K562 (cell line): ENCODE data around the gene GJC2. TPM values are rescaled to one million over a fixed set of nuclear protein-coding genes. Genes with fewer than 3 reads are reported as not detected.

ENCODE experiments used
- ATAC-seq: fragments of 200-7000 bp; cut with Tn5 transposase; 3 replicates; pipeline ENCODE4 v1.9.1; 2020; ENCODE audit warnings: moderate library complexity
- BruUV-seq: library from RNA; stranded (reverse); fragments of 400-500 nt; replicated peaks from 2 replicates; lab custom pipeline; 2021; lab: Mats Ljungman, UMichigan
- CTCF ChIA-PET: fragments of 300-600 bp; formaldehyde crosslinking; extraction: SDS; loops from one replicate; lab custom pipeline; 2021; ENCODE audit warnings: low intra/inter-chr PET ratio; lab: Yijun Ruan, JAX
- POLR2A ChIA-PET: fragments of 300-600, 350-650 bp; sonication (Branson Sonifier 250); formaldehyde crosslinking; extraction: SDS; loops from one replicate; lab custom pipeline; 2021; ENCODE audit warnings: antibody characterized with exemption, inconsistent platforms; lab: Yijun Ruan, JAX
- DNase-seq, 4 experiments: peaks; one replicate each; pipeline versions ENCODE4 v3.0.0 to v3.0.0-alpha.2; 2011 to 2018; ENCODE audit warnings: low spot score in 3 of 4, mixed read lengths in 3 of 4; ENCODE audit errors: extremely low read depth in 1 of 4
- FAIRE-seq: peaks from 2 replicates; lab custom pipeline; 2011; peaks lifted over from hg19 to GRCh38; lab: Jason Lieb, UNC
- H2AFZ ChIP-seq: 2 replicates; pipeline ENCODE4 v1.6.0; 2011; ENCODE audit warnings: low read depth, low read length, control low read depth, inconsistent platforms
- H3K27ac ChIP-seq: fragments of 200-600 bp; 3 replicates; pipeline ENCODE4 v1.8.0; 2011; ENCODE audit warnings: low read depth, mild to moderate bottlenecking, control low read depth, inconsistent platforms, low read length, moderate library complexity, mixed read lengths; ENCODE audit errors: extremely low read depth
- H3K27me3 ChIP-seq, 2 experiments: fragments of 300-600 bp in 1 of 2; 2 replicates in 1 of 2; 3 replicates in 1 of 2; pipeline versions ENCODE4 v1.6.0 to v1.8.0; 2011; ENCODE audit warnings: inconsistent platforms in 2 of 2, low read length in 2 of 2, mild to moderate bottlenecking in 1 of 2, mixed read lengths in 1 of 2, moderate library complexity in 1 of 2; ENCODE audit not compliant: control insufficient read depth in 2 of 2, insufficient read depth in 2 of 2
- H3K36me3 ChIP-seq: fragments of 300-600 bp; 3 replicates; pipeline ENCODE4 v1.8.0; 2011; ENCODE audit warnings: mild to moderate bottlenecking, low read length, inconsistent platforms; ENCODE audit not compliant: control insufficient read depth, insufficient read depth
- H3K4me1 ChIP-seq, 2 experiments: fragments of 200-600 bp in 1 of 2; replicated peaks in 1 of 2; 2 replicates in 1 of 2; 3 replicates in 1 of 2; pipeline versions ENCODE4 v1.5.1 to v1.8.0; 2011; ENCODE audit warnings: inconsistent platforms in 2 of 2, low read length in 2 of 2, mild to moderate bottlenecking in 1 of 2, mixed read lengths in 1 of 2, moderate library complexity in 1 of 2; ENCODE audit not compliant: control insufficient read depth in 2 of 2, insufficient read depth in 2 of 2
- H3K4me2 ChIP-seq: 2 replicates; pipeline ENCODE4 v1.6.1; 2011; ENCODE audit warnings: low read length, control low read depth, inconsistent platforms, mixed read lengths; ENCODE audit not compliant: insufficient read depth
- H3K4me3 ChIP-seq: fragments of 200-600 bp; sonication (generic), shearing (Covaris generic); 2 replicates; pipeline ENCODE4 v1.5.1; 2016; ENCODE audit warnings: control low read depth, inconsistent platforms
- H3K79me2 ChIP-seq: fragments of 200-600 bp; 3 replicates; pipeline ENCODE4 v1.8.0; 2011; ENCODE audit warnings: low read length, inconsistent platforms; ENCODE audit not compliant: control insufficient read depth, insufficient read depth
- H3K9ac ChIP-seq, 2 experiments: 2 replicates each; pipeline versions ENCODE4 v1.6.0 to v1.6.1; 2011; ENCODE audit warnings: low read depth in 2 of 2, low read length in 2 of 2, control low read depth in 1 of 2, inconsistent platforms in 1 of 2, mild to moderate bottlenecking in 1 of 2, mixed read lengths in 1 of 2; ENCODE audit not compliant: insufficient read depth in 1 of 2
- H3K9me1 ChIP-seq: one replicate; pipeline ENCODE4 v1.6.0; 2011; ENCODE audit warnings: inconsistent platforms, mild to moderate bottlenecking, low read length, moderate library complexity; ENCODE audit not compliant: control insufficient read depth, insufficient read depth
- H3K9me3 ChIP-seq: replicated peaks from 2 replicates; pipeline ENCODE4 v1.5.1; 2011; ENCODE audit warnings: low read depth, low read length, inconsistent platforms; ENCODE audit not compliant: control insufficient read depth, insufficient read depth
- H4K20me1 ChIP-seq: replicated peaks from 2 replicates; pipeline ENCODE4 v1.6.1; 2011; ENCODE audit warnings: low read length, inconsistent platforms, mixed read lengths; ENCODE audit not compliant: control insufficient read depth, insufficient read depth
- BCOR ChIP-seq: fragments of 450-650 bp; IDR thresholded peaks from 2 replicates; pipeline ENCODE4 v1.6.1; 2016
- GATAD2B ChIP-seq: fragments of 450-650 bp; IDR thresholded peaks from 2 replicates; pipeline ENCODE4 v1.6.1; 2017; ENCODE audit warnings: mild to moderate bottlenecking, borderline replicate concordance
- HLTF ChIP-seq: fragments of 450-650 bp; IDR thresholded peaks from 2 replicates; pipeline ENCODE4 v1.6.1; 2016
- HMGN3 ChIP-seq: IDR thresholded peaks from 2 replicates; pipeline ENCODE4 v1.6.1; 2011; ENCODE audit warnings: borderline replicate concordance, low read depth, mild to moderate bottlenecking, mixed read lengths, low read length; ENCODE audit not compliant: insufficient read length; ENCODE audit errors: extremely low read depth
- SMARCE1 ChIP-seq: fragments of 450-650 bp; IDR thresholded peaks from 2 replicates; pipeline ENCODE4 v1.7.1; 2016; ENCODE audit warnings: mild to moderate bottlenecking
- ZNF778 ChIP-seq: fragments of 450-650 bp; formaldehyde crosslinking; IDR thresholded peaks from 2 replicates; pipeline ENCODE4 v1.4.0; 2020; ENCODE audit warnings: mild to moderate bottlenecking, moderate library complexity
- WGBS: fragments of 100-300 bp; shearing (Covaris generic); methylation state at CpG from one replicate; pipeline ENCODE4 v1.1.6; 2016; ENCODE audit warnings: low coverage, mixed read lengths; ENCODE audit not compliant: insufficient coverage; ENCODE audit errors: missing lambda C conversion rate; 5-methylcytosine and 5-hydroxymethylcytosine counted together
- in situ Hi-C: fragments of 300-500 bp; cut with MboI; formaldehyde crosslinking; loops from 4 replicates; pipeline ENCODE4 v1.15.0; 2018; ENCODE audit warnings: inconsistent platforms, mixed read lengths
- intact Hi-C: fragments of 100-400 bp; cut with micrococcal nuclease; formaldehyde crosslinking; loops from 2 replicates; pipeline ENCODE4 v1.14.2; 2022
- polyA plus RNA-seq, 8 experiments: library from polyadenylated mRNA; depleted of rRNA in 4 of 8; stranded (reverse) in 5 of 8; unstranded in 3 of 8; fragments of >200 nt; fragmentation: Nextera tagmentation in 2 of 8; fragmentation: Illumina TruSeq in 1 of 8; extraction: Ambion mirVana in 2 of 8; extraction: Trizol in 1 of 8; gene quantifications; 2 replicates each; pipeline versions ENCODE4 v1.2.1 to v1.2.3, GENCODE V29; 2011 to 2014; ENCODE audit warnings: inconsistent platforms in 1 of 8, missing spikeins in 1 of 8
- total RNA-seq, 7 experiments: library from RNA; depleted of rRNA in 6 of 7; stranded (reverse); fragments of >200 nt in 6 of 7; fragmentation: Illumina TruSeq in 2 of 7; extraction: Trizol in 2 of 7; gene quantifications; 2 replicates each; pipeline versions ENCODE4 v1.2.1 to v1.2.3, GENCODE V29; 2011 to 2021; ENCODE audit warnings: low replicate concordance in 1 of 7
- TF ChIP-seq, protein P1 (sequence below): sonication (generic); formaldehyde crosslinking; IDR thresholded peaks from 2 replicates; pipeline ENCODE4 v1.8.0; 2022; ENCODE audit warnings: mild to moderate bottlenecking, missing genetic modification reagents
- TF ChIP-seq, protein P2 (sequence below), 2 experiments: fragments of 450-650 bp in 1 of 2; sonication (generic) in 1 of 2; formaldehyde crosslinking in 1 of 2; IDR thresholded peaks; 2 replicates each; pipeline versions ENCODE4 v1.7.1 to v1.9.0; 2016 to 2022; ENCODE audit warnings: inconsistent platforms in 1 of 2, mild to moderate bottlenecking in 1 of 2, missing genetic modification reagents in 1 of 2

The GJC2 gene
- total and polyA plus RNA-seq, 9 of the 15 experiments (the other 6 are each of a cell fraction or from before 2014, with no cell fraction given) = 0.03 to 0.62 (median 0.11) TPM; not detected in 2

DNA sequence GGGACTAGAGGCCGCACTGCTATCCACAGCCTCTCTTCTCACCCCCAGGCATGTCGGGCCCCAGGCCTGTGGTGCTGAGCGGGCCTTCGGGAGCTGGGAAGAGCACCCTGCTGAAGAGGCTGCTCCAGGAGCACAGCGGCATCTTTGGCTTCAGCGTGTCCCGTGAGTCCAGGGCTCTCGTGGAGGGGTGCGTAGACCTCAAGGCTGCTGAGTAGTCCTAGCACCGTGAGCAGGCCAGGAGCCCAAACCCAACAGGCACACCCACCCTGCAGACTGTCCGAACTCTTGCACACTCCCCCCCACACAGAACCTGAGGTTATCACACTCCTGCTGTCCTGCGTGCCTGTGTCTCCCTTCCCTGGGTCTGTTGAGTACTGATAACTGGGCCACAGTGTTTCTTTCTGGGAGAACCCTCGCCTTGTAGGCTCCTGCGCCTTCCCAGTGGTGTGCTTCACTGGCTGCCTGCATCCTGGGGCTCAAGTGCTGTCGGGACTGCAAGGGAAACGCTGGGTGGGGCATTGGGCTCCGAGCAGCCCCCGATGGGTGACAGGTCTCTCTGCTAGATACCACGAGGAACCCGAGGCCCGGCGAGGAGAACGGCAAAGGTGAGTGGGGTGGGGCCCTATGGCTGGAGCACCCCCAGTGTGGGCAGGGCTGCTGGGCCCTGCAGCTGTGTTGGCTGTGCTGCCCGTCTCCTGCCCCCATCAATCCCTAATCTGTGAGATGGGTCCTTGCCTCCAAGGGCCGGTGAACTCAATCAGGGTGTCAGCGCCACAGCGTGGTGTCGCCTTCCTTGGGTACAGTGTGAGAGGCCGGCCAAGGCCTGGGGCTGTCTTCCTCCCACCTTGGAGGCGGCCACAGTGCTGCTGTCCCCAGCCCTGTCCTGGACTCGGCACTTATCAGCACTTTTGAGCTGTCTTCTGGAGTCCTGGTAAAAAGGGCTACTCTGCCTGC lies 4.0 kb upstream of the GJC2 start:
- Histone ChIP-seq H3K79me2 (peaks cover 90% of the 10 kb centered on the region), H3K27ac (peak overlapping the region; percentile 58), H3K4me2 (peak overlapping the region; percentile 74), H3K9me3 (no peaks in the 10 kb centered on the region), H3K9me1 (peaks cover 24% of the 10 kb centered on the region), H3K36me3 (peaks cover 63% of the 10 kb centered on the region; the same call in 2 of the 3 replicates), H4K20me1 (peaks cover 66% of the 10 kb centered on the region), H3K4me3 (no peak overlapping the region), H3K9ac (peak overlapping the region; percentile 37 to 86; a peak in 3 of 4 replicates), H2AFZ (no peak overlapping the region), H3K4me1 (peaks cover 70 to 99% of the 10 kb centered on the region in 2 experiments), H3K27me3 (no peaks in the 10 kb centered on the region)
- intact Hi-C loops (loop anchor here (1.0 kb wide), 1 partner anchor 19 kb away; no protein-coding TSS in a partner anchor), in situ Hi-C loops (no loop called here)
- BruUV-seq = no TSS peak
- ATAC-seq = peak; percentile 62
- FAIRE-seq = peak; percentile 99
- peak; percentile 69 to 97 (median 84) for DNase-seq
- ChIA-PET CTCF (no interaction called here), POLR2A (interaction anchor here (0.7 to 6.0 kb wide), 10 partner anchors 8 to 313 kb away, joined by 3 to 47 read pairs (median 4); partner anchors contain the start of genes ARF1 and IBA57)
- WGBS = 15% methylated on average over 31 of the region's 31 CpGs
- TF ChIP-seq, protein P1, sequence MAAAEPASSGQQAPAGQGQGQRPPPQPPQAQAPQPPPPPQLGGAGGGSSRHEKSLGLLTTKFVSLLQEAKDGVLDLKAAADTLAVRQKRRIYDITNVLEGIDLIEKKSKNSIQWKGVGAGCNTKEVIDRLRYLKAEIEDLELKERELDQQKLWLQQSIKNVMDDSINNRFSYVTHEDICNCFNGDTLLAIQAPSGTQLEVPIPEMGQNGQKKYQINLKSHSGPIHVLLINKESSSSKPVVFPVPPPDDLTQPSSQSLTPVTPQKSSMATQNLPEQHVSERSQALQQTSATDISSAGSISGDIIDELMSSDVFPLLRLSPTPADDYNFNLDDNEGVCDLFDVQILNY (CRISPR knock-in tag) = no peak
- TF ChIP-seq SMARCE1 = peak; percentile 91
- TF ChIP-seq HMGN3 = peak; percentile 95
- TF ChIP-seq GATAD2B = no peak; the same call in 1 of the 2 replicates
- TF ChIP-seq, protein P2, sequence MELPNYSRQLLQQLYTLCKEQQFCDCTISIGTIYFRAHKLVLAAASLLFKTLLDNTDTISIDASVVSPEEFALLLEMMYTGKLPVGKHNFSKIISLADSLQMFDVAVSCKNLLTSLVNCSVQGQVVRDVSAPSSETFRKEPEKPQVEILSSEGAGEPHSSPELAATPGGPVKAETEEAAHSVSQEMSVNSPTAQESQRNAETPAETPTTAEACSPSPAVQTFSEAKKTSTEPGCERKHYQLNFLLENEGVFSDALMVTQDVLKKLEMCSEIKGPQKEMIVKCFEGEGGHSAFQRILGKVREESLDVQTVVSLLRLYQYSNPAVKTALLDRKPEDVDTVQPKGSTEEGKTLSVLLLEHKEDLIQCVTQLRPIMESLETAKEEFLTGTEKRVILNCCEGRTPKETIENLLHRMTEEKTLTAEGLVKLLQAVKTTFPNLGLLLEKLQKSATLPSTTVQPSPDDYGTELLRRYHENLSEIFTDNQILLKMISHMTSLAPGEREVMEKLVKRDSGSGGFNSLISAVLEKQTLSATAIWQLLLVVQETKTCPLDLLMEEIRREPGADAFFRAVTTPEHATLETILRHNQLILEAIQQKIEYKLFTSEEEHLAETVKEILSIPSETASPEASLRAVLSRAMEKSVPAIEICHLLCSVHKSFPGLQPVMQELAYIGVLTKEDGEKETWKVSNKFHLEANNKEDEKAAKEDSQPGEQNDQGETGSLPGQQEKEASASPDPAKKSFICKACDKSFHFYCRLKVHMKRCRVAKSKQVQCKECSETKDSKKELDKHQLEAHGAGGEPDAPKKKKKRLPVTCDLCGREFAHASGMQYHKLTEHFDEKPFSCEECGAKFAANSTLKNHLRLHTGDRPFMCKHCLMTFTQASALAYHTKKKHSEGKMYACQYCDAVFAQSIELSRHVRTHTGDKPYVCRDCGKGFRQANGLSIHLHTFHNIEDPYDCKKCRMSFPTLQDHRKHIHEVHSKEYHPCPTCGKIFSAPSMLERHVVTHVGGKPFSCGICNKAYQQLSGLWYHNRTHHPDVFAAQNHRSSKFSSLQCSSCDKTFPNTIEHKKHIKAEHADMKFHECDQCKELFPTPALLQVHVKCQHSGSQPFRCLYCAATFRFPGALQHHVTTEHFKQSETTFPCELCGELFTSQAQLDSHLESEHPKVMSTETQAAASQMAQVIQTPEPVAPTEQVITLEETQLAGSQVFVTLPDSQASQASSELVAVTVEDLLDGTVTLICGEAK (IDR thresholded peaks at IDR 0.05) = no peak
- TF ChIP-seq, protein P2 (CRISPR knock-in tag; IDR thresholded peaks at IDR 0.05) = no peak
- peak; percentile 84 for TF ChIP-seq HLTF
- TF ChIP-seq ZNF778 (CRISPR knock-in tag) = no peak
- peak; percentile 92 for TF ChIP-seq BCOR
